ENCODE measurements around the gene TYW3.

TYW3 gene

DNA sequence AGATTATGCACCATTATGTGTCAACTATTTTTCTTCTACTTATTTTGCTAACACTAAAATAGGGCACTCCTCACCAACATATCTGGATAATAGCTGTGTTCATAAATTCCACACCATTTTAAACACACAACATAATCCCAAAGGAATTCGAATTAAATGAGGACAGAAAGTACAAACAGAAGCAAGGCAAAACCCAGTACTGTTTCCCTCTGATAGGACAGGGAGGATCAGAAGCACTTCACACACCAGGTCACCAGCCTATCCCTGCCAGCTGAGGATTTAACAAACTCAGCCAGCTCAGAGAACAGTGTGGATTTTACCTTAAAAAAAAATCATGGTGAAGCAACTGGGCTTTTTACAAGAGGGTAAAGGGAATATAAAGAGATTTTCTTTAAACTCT lies 20.1 kb upstream of the TYW3 start:
- Histone ChIP-seq H3K9me3 (replicated peaks; ENCODE audit: low read length) (no peaks in the 10 kb centered on the region), H3K36me3 (ENCODE audit: insufficient read depth, low read length) (peaks cover 20% of the 10 kb centered on the region), H3K9ac (ENCODE audit: low read depth, low read length) (no peak overlapping the region)

DNA sequence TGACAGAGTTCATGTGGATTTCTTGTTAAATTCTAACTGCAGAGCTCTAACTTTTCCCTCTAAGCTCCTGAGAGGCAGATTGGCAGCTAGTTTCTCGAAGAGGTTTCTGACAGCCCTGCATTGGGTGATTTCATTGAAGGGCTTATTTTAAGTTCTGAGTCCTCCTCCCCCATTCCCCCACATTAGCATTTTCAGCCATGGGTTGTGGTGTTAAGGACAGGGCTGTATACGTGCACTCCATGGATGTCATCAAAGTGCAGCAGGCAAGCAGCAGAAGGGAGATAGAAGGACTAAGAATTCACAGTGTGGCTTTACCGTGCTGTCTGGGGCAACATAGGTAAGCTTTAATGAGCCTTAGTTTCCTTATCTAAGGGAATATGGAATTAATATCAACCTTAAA lies 19.1 kb upstream of the TYW3 start:
- Histone ChIP-seq H3K4me2 (ENCODE audit: low read length) (no peak overlapping the region), H3K9ac (ENCODE audit: low read depth, low read length) (no peak overlapping the region), H3K36me3 (ENCODE audit: insufficient read depth, low read length) (peaks cover 22% of the 10 kb centered on the region), H3K27me3 (ENCODE audit: control insufficient read depth, insufficient read depth, low read length) (no peaks in the 10 kb centered on the region), H3K9me3 (replicated peaks; ENCODE audit: low read length) (no peaks in the 10 kb centered on the region), H3K4me3 (ENCODE audit: low read length) (no peak overlapping the region), H3K4me1 (ENCODE audit: control insufficient read depth, insufficient read depth, low read length) (no peaks in the 10 kb centered on the region)

More for the DNA sequence above, 20.1 kb upstream of the TYW3 start:
- H3K4me2 ChIP-seq (ENCODE audit: low read length), result no peak overlapping the region
- no peaks in the 10 kb centered on the region for H3K27me3 ChIP-seq (ENCODE audit: control insufficient read depth, insufficient read depth, low read length)
- H3K4me1 ChIP-seq (ENCODE audit: control insufficient read depth, insufficient read depth, low read length), result no peaks in the 10 kb centered on the region
- H3K4me3 ChIP-seq (ENCODE audit: low read length), result no peak overlapping the region

DNA sequence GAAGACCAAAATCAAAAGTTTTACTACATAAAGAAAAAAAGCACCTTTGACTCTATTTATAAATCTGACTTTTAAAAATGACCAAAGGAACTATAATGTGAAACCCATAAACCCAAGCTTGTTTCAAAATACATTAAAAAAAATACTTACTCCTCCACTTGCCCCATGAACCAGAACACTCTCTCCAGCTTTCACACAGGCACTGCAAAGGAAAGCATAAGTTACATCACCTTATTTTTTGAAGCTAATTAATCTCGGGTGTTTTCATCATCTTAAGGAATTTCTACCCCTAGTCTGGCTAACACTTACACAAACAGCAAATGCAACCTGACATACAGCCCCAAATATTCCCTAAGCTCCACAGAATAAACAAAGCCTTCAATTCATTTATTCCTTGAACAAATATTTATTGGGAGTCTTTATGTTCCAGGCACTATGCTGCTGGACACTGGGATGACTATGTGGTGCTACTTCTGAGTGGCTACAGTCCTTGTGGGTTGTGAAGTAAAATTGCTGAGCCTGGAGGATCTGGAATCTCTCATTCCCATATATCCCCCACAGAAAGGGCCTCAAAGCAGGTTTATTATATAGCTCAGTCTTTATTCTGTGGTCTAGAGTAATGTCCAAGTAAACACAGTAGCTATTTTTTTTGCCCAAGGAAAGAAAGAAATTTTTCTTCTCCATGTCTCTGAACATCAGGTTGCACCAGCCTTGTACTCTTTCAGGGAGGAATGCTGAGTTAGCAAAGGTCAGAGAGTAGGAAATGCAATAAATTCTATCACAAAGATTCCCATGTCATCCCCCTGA lies 18.3 kb upstream of the TYW3 start:
- Histone ChIP-seq H3K4me1 (ENCODE audit: control insufficient read depth, insufficient read depth, low read length) (no peaks in the 10 kb centered on the region), H3K4me2 (ENCODE audit: low read length) (no peak overlapping the region), H3K9ac (ENCODE audit: low read depth, low read length) (no peak overlapping the region), H3K9me3 (replicated peaks; ENCODE audit: low read length) (no peaks in the 10 kb centered on the region), H3K27me3 (ENCODE audit: control insufficient read depth, insufficient read depth, low read length) (no peaks in the 10 kb centered on the region), H3K36me3 (ENCODE audit: insufficient read depth, low read length) (peaks cover 21% of the 10 kb centered on the region), H3K4me3 (ENCODE audit: low read length) (no peak overlapping the region)

DNA sequence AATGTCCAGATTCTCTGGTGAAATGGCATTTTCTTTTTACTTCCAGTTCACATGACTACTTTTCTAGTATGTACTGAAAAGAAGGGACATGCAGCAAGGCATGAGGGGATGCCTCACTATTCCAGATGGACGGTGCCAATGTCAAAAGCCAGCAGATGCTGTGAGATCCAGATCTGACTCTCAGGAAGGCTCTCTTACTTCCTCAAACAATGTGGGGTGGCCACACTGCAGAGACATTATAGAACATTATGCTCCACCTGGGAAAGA lies 17.8 kb upstream of the TYW3 start:
- peaks cover 22% of the 10 kb centered on the region for H3K36me3 ChIP-seq (ENCODE audit: insufficient read depth, low read length)

DNA sequence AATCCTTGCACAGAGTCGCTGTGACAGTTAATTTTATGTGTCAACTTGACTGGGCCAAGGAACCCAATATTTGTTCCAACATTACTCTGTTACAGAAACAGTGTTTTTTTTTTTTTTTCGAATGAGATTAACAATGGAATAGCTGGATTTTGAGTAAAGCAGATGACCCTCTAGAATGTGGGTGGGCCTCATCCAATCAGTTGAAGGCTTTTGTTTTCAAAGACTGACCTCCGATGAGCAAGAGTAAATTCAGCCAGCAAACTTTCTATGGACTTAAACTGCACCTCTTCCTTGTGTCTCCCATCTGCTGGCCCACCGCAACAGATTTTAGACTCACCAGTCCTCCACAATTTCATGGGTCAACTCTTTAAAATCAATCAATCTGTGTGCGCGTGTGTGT lies 17.1 kb upstream of the TYW3 start:
- Histone ChIP-seq H3K27me3 (ENCODE audit: control insufficient read depth, insufficient read depth, low read length) (no peaks in the 10 kb centered on the region), H3K4me1 (ENCODE audit: control insufficient read depth, insufficient read depth, low read length) (no peaks in the 10 kb centered on the region), H3K36me3 (ENCODE audit: insufficient read depth, low read length) (peaks cover 27% of the 10 kb centered on the region), H3K4me3 (ENCODE audit: low read length) (no peak overlapping the region), H3K9me3 (replicated peaks; ENCODE audit: low read length) (no peaks in the 10 kb centered on the region), H3K9ac (ENCODE audit: low read depth, low read length) (no peak overlapping the region), H3K4me2 (ENCODE audit: low read length) (no peak overlapping the region)

More for the DNA sequence above, 17.8 kb upstream of the TYW3 start:
- H3K4me1 ChIP-seq (ENCODE audit: control insufficient read depth, insufficient read depth, low read length), result no peaks in the 10 kb centered on the region
- no peak overlapping the region for H3K4me2 ChIP-seq (ENCODE audit: low read length)
- H3K9ac ChIP-seq (ENCODE audit: low read depth, low read length), result no peak overlapping the region
- no peaks in the 10 kb centered on the region for H3K27me3 ChIP-seq (ENCODE audit: control insufficient read depth, insufficient read depth, low read length)
- H3K4me3 ChIP-seq (ENCODE audit: low read length), result no peak overlapping the region
- H3K9me3 ChIP-seq (replicated peaks; ENCODE audit: low read length), result no peaks in the 10 kb centered on the region

DNA sequence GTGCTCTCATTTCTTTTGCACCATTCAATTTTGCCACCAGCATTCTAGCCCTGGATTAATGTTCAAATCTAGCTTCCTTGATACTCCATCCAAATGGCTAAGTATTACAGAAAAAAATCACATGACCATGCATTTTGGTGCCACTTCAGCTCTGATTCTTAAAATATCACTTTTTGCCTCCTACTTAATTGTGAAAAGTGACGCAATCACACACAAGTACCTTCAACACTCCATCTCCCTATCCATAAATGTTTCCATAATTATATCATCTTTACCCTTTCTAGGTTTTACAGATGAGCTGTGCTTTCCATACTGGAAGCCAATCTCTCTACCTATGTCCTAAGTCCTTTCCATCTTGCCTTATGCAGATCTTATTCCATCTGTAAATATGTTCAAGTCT lies 16.1 kb upstream of the TYW3 start:
- H3K36me3 ChIP-seq (ENCODE audit: insufficient read depth, low read length), result peaks cover 31% of the 10 kb centered on the region
- no peaks in the 10 kb centered on the region for H3K9me3 ChIP-seq (replicated peaks; ENCODE audit: low read length)
- H3K9ac ChIP-seq (ENCODE audit: low read depth, low read length), result no peak overlapping the region
- H3K4me3 ChIP-seq (ENCODE audit: low read length), result no peak overlapping the region
- H3K4me1 ChIP-seq (ENCODE audit: control insufficient read depth, insufficient read depth, low read length), result no peaks in the 10 kb centered on the region
- no peak overlapping the region for H3K4me2 ChIP-seq (ENCODE audit: low read length)
- H3K27me3 ChIP-seq (ENCODE audit: control insufficient read depth, insufficient read depth, low read length), result no peaks in the 10 kb centered on the region

DNA sequence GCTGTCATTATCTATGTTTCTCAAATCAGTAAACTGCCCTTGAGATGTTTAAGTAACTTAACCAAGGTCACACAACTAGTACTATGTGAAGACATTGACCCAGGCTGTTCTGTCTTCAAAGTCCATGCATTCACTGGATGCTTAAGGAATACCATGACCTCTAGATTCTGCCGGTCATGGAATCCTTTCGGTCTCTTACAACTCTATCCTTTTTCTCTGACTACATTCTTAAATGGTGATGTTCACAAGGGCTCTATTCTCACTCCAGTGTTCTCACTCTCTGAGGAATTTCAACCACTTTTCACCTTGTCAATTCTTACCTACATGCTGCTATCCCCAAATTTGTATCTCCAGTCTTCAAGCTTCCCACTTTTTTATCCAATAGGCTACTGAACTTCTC lies 15.3 kb upstream of the TYW3 start:
- no peaks in the 10 kb centered on the region for H3K27me3 ChIP-seq (ENCODE audit: control insufficient read depth, insufficient read depth, low read length)
- H3K4me2 ChIP-seq (ENCODE audit: low read length), result no peak overlapping the region
- H3K36me3 ChIP-seq (ENCODE audit: insufficient read depth, low read length), result peaks cover 35% of the 10 kb centered on the region
- no peak overlapping the region for H3K9ac ChIP-seq (ENCODE audit: low read depth, low read length)
- no peaks in the 10 kb centered on the region for H3K9me3 ChIP-seq (replicated peaks; ENCODE audit: low read length)
- H3K4me1 ChIP-seq (ENCODE audit: control insufficient read depth, insufficient read depth, low read length), result no peaks in the 10 kb centered on the region
- no peak overlapping the region for H3K4me3 ChIP-seq (ENCODE audit: low read length)

DNA sequence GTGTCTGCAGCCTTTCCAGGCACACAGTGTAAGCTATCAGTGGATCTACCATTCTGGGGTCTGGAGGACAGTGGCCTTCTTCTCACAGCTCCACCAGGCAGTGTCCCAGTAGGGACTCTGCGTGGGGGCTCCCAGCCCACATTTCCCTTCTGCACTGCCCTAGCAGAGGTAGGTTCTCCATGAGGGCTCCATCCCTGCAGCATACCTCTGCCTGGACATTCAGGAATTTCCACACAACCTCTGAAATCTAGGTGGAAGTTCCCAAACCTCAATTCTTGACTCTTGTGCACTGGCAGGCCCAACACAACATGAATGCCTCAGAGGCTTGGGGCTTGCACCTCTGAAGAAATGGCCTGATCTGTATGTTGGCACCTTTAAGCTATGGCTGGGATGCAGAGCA lies 6.9 kb upstream of the TYW3 start:
- Histone ChIP-seq H3K9ac (ENCODE audit: low read depth, low read length) (no peak overlapping the region), H3K27me3 (ENCODE audit: control insufficient read depth, insufficient read depth, low read length) (no peaks in the 10 kb centered on the region), H3K4me1 (ENCODE audit: control insufficient read depth, insufficient read depth, low read length) (peaks cover 12% of the 10 kb centered on the region), H3K36me3 (ENCODE audit: insufficient read depth, low read length) (peaks cover 20% of the 10 kb centered on the region), H3K4me2 (ENCODE audit: low read length) (no peak overlapping the region), H3K4me3 (ENCODE audit: low read length) (no peak overlapping the region), H3K9me3 (replicated peaks; ENCODE audit: low read length) (no peaks in the 10 kb centered on the region)

DNA sequence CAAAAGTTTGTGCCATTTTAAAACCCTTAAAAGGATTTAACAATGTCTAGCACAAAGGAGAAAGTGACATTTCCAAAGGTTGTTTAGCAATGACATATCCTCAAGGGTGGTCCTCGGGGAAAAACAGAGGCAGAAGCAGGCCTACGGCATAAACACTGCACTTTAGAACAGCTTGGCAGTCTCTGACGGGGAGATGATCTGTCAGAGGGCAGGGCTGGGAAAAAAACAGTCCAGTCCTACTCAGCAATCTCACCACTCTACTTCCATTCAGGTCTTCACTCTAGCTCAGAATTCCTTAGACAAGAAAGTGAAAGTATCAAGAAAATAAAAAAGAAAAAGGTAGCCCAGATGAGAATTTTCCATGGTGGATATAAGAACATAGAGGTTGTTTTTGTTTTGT lies 4.2 kb upstream of the TYW3 start:
- no peak overlapping the region for H3K4me2 ChIP-seq (ENCODE audit: low read length)
- peaks cover 23% of the 10 kb centered on the region for H3K4me1 ChIP-seq (ENCODE audit: control insufficient read depth, insufficient read depth, low read length)
- H3K4me3 ChIP-seq (ENCODE audit: low read length), result no peak overlapping the region
- H3K27me3 ChIP-seq (ENCODE audit: control insufficient read depth, insufficient read depth, low read length), result no peaks in the 10 kb centered on the region
- H3K9ac ChIP-seq (ENCODE audit: low read depth, low read length), result no peak overlapping the region
- no peaks in the 10 kb centered on the region for H3K9me3 ChIP-seq (replicated peaks; ENCODE audit: low read length)
- H3K36me3 ChIP-seq (ENCODE audit: insufficient read depth, low read length), result no peaks in the 10 kb centered on the region

DNA sequence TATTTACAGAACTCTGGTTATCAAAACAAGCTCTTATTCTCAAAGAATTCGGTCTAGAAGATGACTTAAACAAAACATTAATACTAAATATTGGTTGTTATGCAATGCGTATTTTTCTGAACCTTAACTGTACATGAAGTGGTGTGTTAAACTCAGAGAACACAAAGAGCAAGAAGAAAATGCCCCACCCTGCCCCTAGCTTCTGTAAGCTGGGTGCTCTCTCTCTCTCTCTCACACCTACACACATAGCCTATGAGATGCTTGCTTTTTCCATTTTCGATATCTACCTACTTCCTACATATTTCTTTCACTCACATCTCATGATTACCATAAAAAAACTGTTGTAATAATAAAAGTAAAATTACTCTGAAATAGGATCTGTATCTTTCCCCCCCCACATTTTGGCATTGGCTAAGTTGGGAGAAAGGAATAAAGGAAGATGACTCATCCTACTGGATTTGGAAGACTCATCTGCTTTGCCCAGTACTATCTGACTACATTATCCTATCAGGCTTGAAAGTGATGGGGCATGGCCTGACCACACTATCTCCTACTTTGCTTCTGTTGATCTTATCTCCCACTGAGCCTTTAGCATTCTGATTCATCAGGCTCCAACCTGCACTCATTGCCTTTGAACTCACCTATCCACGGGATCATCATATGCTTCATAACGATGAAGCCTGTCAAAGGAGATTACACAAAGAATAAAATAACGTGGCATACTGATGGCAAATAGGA lies 3.0 kb upstream of the TYW3 start:
- H3K9me3 ChIP-seq (replicated peaks; ENCODE audit: low read length), result no peaks in the 10 kb centered on the region
- peak overlapping the region; percentile 8 for H3K4me2 ChIP-seq (ENCODE audit: low read length)
- peaks cover 29% of the 10 kb centered on the region for H3K4me1 ChIP-seq (ENCODE audit: control insufficient read depth, insufficient read depth, low read length)
- no peak overlapping the region for H3K9ac ChIP-seq (ENCODE audit: low read depth, low read length)
- H3K4me3 ChIP-seq (ENCODE audit: low read length), result peak overlapping the region; percentile 26
- H3K27me3 ChIP-seq (ENCODE audit: control insufficient read depth, insufficient read depth, low read length), result no peaks in the 10 kb centered on the region
- H3K36me3 ChIP-seq (ENCODE audit: insufficient read depth, low read length), result no peaks in the 10 kb centered on the region

DNA sequence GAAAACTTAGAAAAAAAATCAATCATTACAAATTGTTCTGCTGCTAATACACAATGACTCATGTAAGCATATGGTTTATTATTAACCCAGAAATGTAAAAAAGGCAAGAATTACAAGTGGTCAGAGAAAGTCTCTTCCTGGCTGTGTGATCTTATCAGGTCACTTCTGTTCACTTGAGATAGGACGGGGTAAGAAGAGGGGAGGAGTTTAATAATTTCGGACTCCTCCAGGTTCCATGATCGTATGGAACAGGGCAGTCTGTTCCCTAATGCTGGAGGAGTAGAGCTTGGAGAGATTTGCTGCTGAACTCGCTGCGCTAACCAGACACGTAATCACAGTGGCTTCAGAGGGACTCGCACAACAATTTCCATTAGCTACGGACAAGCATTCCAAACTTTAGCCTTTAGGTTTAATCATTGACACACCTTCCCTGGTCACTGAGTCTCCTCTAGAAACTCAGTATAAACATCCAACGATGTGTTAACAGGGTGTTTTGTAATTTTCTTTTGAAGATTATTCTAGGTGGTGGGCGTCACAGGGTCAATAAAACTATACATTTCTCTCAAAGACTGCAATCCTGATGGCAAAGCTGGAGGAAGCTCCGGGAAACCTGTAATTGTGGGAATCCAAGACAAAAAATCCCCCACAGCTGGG lies 1.4 kb upstream of the TYW3 start:
- Histone ChIP-seq H3K4me3 (ENCODE audit: low read length) (peak overlapping the region; percentile 25), H3K9ac (ENCODE audit: low read depth, low read length) (no peak overlapping the region), H3K4me1 (ENCODE audit: control insufficient read depth, insufficient read depth, low read length) (peaks cover 29% of the 10 kb centered on the region), H3K36me3 (ENCODE audit: insufficient read depth, low read length) (no peaks in the 10 kb centered on the region), H3K9me3 (replicated peaks; ENCODE audit: low read length) (no peaks in the 10 kb centered on the region), H3K27me3 (ENCODE audit: control insufficient read depth, insufficient read depth, low read length) (no peaks in the 10 kb centered on the region), H3K4me2 (ENCODE audit: low read length) (peak overlapping the region; percentile 95)
